GM10847 (cell line): ENCODE measurements around the gene IFT80.

Source experiments
- POLR2A ChIP-seq: IDR thresholded peaks from 2 replicates; pipeline ENCODE4 v1.6.1; 2011; ENCODE audit not compliant: insufficient read length; ENCODE audit errors: extremely low read depth

The IFT80 gene

DNA sequence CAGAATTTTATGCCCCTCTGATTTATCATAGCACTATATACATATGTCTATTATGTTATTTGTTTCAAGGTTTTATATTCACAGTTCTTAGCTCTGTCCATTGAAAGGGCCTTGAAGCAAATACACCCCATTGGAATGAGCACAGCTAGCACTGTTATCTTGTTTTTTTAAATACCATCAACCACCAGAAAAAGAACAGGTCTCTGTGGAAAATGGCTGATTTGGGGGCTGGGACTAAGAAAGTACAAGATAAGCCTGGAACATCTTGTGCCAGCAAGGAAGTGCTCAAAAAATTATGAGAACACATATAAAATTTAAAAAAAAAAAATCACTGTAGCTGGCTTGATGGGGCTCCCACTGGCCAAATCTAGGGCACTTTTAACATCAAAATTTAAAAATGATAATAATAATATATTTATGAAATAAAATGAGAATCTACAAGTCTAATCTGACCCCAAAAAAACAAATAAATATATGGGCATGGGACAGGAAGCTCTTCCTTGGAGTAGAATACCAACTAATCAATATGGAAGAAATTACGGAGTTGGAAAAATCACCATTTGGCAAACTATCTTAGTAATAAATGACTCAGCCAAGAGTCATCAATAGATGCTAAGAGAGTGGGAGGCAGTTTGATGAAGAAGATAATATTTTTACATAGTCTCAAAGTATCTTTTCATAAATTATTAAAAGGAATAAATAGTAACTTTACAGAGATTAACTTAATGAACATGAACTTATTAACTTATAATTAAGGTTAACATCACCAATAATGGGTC, 20.5 kb downstream of the IFT80 start:
- TF ChIP-seq POLR2A, result no peak

DNA sequence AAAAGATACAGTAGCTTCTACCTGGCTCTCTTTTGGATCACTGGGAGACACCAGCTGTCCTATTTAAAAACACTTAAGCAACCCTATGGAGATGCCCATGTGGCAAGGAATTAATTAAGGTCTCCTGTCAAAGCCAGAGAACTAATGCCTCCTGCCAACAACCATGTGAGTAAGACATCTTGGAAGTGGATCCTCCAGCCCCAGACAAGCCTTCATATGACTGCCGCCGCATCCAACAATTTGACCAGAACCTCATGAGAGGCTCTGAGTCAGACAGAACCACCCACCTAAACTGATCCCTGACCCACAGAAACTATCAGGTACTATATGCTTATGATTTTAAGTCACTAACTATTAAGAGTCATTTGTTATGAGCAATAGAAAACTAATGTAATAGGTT, 22.3 kb downstream of the IFT80 start:
- no peak for TF ChIP-seq POLR2A

DNA sequence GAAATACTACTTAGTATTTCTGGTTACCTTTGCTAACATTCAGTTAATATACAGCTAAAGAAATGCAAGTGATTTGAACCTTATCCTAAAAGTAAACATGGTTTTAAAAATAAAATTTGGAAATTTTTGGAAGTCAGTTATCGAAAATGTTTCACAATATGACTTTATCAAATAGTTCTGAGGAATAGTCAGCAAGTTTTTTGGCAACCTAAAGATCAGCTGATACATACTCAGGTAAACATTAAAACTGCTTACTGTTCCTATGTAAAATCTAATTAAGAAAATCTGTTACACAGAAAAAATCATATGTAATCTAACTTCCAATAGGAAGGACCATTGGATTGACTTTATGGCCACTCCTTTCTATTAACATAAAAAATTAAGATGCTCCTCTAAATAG, 24.1 kb downstream of the IFT80 start:
- no peak for TF ChIP-seq POLR2A

DNA sequence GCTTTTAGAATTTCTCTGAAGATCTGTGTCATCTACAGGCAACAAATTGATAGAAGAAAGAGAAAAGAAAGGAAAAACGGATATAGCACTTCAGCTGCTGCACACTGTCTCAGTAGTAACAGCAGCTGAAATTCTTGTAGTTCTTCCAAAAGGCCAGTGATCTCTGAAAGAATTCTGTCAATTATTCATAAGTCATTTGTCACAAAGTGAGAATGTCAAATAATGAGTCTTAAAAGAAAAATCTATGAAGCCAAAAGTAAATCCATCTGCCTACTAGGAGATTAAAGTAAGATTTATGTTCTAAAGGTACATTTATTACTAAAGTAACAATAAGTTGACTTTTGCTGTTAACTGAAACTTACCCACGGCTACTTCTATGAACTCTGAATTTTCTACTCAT, 24.6 kb downstream of the IFT80 start:
- TF ChIP-seq POLR2A, result no peak

DNA sequence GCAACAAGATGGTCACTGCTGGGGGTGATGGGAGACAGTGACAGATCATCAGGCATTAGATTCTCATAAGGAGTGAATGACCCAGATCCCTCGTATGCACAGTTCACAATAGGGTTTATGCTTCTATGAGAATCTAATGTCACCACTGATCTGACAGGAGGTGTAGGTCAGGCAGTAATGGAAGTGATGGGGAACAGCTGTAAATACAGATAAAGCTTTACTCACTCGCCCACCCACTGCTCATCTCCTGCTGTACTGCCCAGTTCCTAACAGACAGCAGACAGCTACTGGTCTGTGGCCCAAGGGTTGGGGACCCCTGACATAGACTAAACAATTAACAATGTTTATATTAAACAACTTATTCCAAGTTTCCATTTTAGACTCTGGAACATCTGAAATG, 25.4 kb downstream of the IFT80 start:
- TF ChIP-seq POLR2A, result no peak

DNA sequence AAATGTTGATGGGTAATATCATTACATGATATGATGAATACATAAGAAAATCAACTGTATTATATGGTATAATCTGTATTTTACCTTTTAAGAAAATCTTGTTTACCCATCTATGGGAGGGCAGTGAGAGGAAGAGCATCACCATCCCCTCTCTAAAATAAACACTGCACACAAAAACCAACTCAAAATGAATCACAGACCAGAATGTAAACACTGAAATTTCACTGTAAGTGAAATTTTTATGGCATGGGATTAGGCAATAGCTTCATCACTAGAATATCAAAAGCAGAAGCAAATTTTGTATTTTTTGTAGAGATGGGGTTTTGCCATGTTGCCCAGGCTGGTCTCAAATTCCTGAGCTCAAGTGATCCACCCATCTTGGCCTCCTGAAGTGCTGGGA, 26.2 kb downstream of the IFT80 start:
- TF ChIP-seq POLR2A, result no peak

DNA sequence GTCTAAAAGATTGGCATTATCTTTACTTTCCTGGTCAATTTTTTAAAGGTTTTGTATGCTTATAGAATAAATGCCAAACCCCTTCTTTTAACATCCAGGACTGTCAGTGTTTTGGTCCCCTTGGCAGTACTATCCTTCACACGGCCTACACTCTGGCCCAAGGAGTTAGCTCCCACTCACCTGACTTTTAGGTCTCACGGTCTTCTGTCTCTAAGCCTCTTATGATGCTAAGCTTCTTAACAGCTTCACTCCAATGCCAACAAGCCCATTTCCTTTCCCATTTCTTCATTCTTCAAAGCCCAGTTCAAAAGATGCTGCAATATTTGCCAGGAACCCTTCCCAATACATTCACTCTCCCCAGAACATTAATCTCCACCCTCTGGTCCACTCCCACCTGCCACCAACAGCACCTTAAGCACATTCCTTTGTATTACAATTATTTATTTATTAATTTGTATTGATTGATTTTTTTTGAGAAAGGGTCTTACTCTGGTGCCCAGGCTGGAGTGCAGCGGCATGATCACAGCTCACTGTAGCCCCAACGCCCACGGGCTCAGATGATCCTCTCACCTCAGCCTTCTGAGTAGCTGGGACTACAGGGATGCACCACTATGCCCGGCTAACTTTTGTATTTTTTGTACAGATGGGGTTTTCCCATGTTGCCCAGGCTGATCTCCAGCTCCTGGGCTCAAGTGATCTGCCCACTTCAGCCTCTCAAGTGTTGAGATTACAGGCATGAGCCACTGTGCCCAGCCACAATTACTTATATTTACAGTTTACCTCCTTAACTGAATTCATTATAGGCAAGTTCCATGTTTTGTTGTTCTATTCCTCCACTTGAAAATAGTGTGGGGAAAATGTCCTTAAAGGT, 27.8 kb downstream of the IFT80 start:
- TF ChIP-seq POLR2A, result no peak

DNA sequence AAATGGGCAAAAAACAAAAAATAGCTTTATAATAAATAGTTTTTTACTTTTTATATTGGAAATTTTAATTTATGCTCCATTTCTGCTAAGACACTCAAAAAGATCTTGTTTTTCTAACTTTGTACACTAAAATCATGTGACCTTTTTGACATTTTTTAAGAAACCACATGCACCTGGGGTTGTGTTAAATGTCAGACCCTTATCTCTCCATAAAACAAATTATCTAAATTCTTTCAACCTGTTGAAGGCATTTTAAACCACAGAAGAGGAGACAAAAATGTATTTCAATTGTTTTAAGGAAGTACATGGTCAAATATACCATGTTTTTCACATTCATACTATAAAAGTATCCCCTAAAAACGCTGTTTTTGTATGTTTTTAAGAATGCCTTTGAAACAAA, 29.2 kb downstream of the IFT80 start:
- TF ChIP-seq POLR2A, result no peak

DNA sequence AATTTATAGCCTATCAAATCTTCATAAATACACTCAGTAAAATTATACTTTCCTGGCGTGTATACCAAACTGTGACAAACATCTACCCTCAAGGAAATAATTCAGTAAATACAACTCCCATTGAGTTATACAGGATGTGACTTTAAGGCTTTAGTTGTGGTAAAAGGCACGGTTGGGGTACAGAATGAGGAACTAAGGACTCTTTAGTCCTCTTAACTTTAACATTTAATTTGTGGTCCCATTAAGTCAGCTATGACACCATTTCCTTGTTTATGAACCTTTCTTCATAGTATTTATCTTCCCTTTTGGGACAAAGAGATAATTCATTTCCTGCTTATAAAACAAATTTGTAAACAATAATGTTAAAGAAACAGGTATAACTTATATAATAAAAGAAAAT, 30.2 kb downstream of the IFT80 start:
- no peak for TF ChIP-seq POLR2A

DNA sequence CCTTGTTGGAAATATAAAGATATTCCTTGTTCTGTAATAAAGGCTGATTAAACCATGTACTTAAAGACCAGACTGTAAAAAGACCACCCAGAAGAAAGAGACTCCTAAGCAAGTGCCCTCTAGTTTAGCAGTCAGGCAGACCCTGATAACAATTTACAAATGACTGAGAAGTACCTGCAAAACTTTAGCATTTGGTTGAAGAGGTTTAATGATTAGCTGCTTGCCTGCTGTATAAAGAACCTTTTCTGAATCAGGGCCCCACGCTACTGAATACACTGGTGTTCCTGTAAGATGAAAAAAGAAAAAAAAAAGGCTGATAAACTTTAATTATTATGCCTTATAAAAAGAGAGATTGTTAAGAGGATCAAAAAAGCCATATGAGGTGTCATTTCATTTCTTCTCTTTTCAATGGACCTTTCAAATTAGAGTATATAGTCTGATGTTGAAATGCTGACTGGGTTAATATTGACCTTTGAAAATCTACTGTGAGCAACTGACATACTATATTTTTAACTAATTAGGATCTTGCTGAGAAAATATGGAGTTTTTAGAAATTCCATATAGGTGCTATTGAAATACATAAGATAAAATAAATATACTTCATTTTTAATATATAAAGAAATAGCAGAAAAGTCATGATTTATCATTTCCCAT, 33.0 kb downstream of the IFT80 start:
- TF ChIP-seq POLR2A, result no peak

DNA sequence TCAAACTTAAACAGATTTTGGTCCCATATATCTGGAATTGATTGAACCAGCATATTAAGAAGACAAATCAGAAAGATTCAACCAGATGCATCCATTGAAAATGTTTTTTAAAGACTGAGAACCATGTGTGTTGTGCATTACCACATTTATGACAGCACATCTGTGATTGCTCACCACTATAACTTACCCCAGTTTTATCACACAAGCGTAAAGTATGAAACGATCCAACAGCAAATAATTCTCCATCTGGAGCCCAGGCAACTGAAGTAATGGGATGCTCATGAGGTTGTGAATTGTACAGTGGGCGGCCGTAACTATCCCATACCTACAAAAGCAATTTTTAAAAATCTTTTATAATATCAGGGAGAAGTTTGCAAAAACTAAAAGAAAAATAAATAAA, 43.2 kb downstream of the IFT80 start:
- TF ChIP-seq POLR2A, result no peak

DNA sequence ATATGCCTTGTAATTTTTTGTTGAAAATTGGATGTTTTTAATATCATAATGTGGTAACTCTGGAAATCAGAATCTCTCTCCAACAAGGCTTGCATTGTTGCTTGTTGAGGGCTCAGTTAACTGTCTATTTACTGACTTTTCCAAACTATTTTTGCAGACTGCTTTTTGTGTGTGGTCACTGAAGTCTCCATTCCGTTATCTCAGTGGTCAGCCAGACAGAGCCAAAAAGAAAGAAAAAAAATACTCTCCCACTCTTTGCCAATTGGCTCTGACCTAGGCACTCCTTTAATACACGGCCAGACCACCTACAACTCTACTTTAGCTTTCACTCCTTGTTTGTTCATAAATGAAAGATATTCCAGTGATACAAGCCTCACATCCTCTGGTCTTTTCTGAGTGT, 52.5 kb downstream of the IFT80 start:
- no peak for TF ChIP-seq POLR2A

DNA sequence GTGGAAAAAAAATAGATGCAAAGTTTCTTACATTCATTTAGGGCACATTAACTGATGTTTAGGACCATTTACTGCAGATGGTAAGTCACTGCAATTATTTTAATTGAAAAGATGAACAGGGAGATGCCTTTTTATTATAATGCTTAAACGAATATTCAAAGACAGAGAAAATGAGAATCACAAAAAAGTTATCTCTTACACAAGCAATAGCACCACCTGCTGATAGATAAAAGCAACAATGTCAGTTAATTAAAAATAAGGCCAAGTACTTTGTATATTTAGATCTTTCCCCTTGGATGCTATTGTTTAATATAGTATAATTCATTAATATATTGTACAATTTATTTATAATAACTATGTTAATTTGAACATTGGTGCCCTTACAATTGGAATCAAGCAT, 55.9 kb downstream of the IFT80 start:
- TF ChIP-seq POLR2A, result no peak

DNA sequence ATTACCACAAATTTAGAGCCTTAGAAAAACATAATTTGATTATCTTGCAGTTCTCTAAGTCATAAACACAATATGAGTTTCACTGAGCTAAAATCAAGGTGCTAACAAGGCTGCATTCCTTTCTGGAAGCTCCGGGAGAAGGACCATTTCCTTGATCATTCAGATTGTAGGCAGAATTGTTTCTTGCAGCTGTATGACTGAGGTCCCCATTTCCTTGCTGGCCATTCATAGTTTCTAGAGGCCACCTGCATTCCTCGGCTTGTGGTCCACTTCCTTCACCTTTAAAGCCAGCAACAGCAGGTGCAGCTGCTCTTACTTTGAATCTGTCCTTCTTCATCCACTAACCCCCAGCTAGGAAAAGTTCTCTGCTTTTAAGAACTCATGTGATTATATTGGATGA, 58.7 kb downstream of the IFT80 start:
- TF ChIP-seq POLR2A, result no peak

DNA sequence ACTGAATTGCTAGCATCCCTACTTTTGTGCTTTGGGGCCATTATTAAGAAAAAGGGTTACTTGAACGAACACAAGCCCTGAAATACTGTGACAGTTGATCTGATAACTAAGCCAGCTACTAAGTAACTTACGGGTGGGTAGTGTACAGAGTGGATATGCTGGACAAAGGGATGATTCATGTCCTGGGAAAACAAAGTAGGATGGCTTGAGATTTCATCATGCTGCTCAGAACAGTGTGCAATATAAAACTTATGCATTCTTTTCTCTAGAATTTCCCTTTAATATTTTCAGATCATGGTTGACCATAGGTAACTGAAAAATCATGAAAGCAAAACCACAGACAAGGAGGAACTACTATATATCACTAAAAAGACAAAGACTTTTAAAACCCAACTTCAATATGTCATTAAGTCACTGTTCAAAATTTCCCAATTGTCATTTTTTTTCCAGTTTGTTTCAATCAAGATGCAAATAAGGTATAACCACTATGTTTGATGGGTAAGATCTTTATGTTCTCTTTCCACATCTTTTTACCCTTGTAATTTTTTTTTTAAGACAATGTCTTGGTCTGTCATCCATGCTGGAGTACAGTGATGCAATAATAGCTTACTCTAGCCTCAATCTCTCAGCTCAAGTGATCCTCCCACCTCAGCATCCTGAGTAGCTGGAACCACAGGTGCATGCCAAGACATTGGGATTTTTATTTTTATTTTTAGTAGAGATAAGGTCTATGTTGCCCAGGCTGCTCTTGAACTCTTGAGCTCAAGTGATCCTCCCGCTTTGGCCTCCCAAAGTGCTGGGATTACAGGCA, 67.7 kb downstream of the IFT80 start:
- TF ChIP-seq POLR2A, result no peak
